HepG2 (cell line): ENCODE measurements around the gene CHCHD1. TPM values are rescaled to one million over a fixed set of nuclear protein-coding genes. Genes with fewer than 3 reads are reported as not detected.

ENCODE experiments used
- ATAC-seq: fragments of 200-7000 bp; cut with Tn5 transposase; 3 replicates; pipeline ENCODE4 v1.9.1; 2020; ENCODE audit warnings: mild to moderate bottlenecking, moderate library complexity
- BruUV-seq: library from RNA; stranded (reverse); fragments of 400-500 nt; replicated peaks from 2 replicates; lab custom pipeline; 2021; lab: Mats Ljungman, UMichigan
- CTCF ChIA-PET: fragments of 300-600 bp; formaldehyde crosslinking; extraction: SDS; loops from one replicate; lab custom pipeline; 2021; ENCODE audit warnings: low total read pairs, inconsistent platforms, low intra/inter-chr PET ratio; lab: Yijun Ruan, JAX
- POLR2A ChIA-PET: fragments of 350-600 bp; sonication (Branson Sonifier 250); formaldehyde crosslinking; loops from one replicate; lab custom pipeline; 2020; ENCODE audit warnings: antibody characterized with exemption, inconsistent platforms; lab: Yijun Ruan, JAX
- DNase-seq: peaks from one replicate; pipeline ENCODE4 v3.0.0-alpha.2; 2015; ENCODE audit warnings: low spot score
- FAIRE-seq: peaks from 3 replicates; lab custom pipeline; 2011; peaks lifted over from hg19 to GRCh38; lab: Jason Lieb, UNC
- H2AFZ ChIP-seq: one replicate; pipeline ENCODE4 v1.6.1; 2011; ENCODE audit warnings: low read length, inconsistent platforms
- H3K27ac ChIP-seq: fragments of 300-600 bp; 3 replicates; pipeline ENCODE4 v1.8.0; 2011; ENCODE audit warnings: mixed run types, mild to moderate bottlenecking, mixed read lengths, low read length, inconsistent platforms; ENCODE audit not compliant: insufficient read depth; ENCODE audit errors: extremely low read length
- H3K27me3 ChIP-seq, 2 experiments: fragments of 200-600 bp in 1 of 2; 2 replicates in 1 of 2; 3 replicates in 1 of 2; pipeline versions ENCODE4 v1.6.0 to v1.8.0; 2011; ENCODE audit warnings: low read length in 2 of 2, mild to moderate bottlenecking in 2 of 2, moderate library complexity in 2 of 2, inconsistent platforms in 1 of 2; ENCODE audit not compliant: insufficient read depth in 2 of 2, control insufficient read depth in 1 of 2
- H3K36me3 ChIP-seq, 2 experiments: fragments of 200-600 bp in 1 of 2; replicated peaks in 1 of 2; 2 replicates in 1 of 2; 3 replicates in 1 of 2; pipeline versions ENCODE4 v1.5.1 to v1.8.0; 2011; ENCODE audit warnings: low read length in 2 of 2, inconsistent platforms in 1 of 2; ENCODE audit not compliant: insufficient read depth in 2 of 2, control insufficient read depth in 1 of 2
- H3K4me1 ChIP-seq: 2 replicates; pipeline ENCODE4 v1.5.1; 2012; ENCODE audit warnings: low read length, inconsistent platforms; ENCODE audit not compliant: insufficient read depth
- H3K4me2 ChIP-seq: 2 replicates; pipeline ENCODE4 v1.6.0; 2011; ENCODE audit warnings: low read depth, low read length, inconsistent platforms
- H3K4me3 ChIP-seq, 3 experiments: fragments of 200-600 bp in 1 of 3; sonication (generic), shearing (Covaris generic) in 1 of 3; replicated peaks in 1 of 3; 2 replicates each; pipeline ENCODE4 v1.5.1; 2011 to 2016; ENCODE audit warnings: low read length in 3 of 3, inconsistent platforms in 2 of 3, low read depth in 2 of 3, mild to moderate bottlenecking in 2 of 3, control low read depth in 1 of 3, mixed read lengths in 1 of 3; ENCODE audit not compliant: insufficient read depth in 1 of 3
- H3K79me2 ChIP-seq: one replicate; pipeline ENCODE4 v1.6.1; 2011; ENCODE audit warnings: low read length, inconsistent platforms; ENCODE audit not compliant: insufficient read depth
- H3K9ac ChIP-seq: 2 replicates; pipeline ENCODE4 v1.6.0; 2011; ENCODE audit warnings: mild to moderate bottlenecking, low read depth, low read length, inconsistent platforms; ENCODE audit not compliant: insufficient read depth
- H3K9me3 ChIP-seq: 2 replicates; pipeline ENCODE4 v1.5.1; 2012; ENCODE audit warnings: mild to moderate bottlenecking, low read length
- H4K20me1 ChIP-seq: 2 replicates; pipeline ENCODE4 v1.6.0; 2011; ENCODE audit warnings: inconsistent platforms, mild to moderate bottlenecking, low read length, moderate library complexity; ENCODE audit not compliant: insufficient read depth
- AGO2 ChIP-seq: fragments of 200-400 bp; formaldehyde crosslinking; optimal IDR thresholded peaks from 2 replicates; pipeline ENCODE3; 2017; ENCODE audit warnings: mild to moderate bottlenecking, low read depth, low read length, moderate library complexity
- FLYWCH1 ChIP-seq: sonication (generic); formaldehyde crosslinking; IDR thresholded peaks from 2 replicates; pipeline ENCODE4 v1.8.1; 2023; ENCODE audit warnings: mild to moderate bottlenecking, missing genetic modification reagents
- NCOA5 ChIP-seq: sonication (generic); formaldehyde crosslinking; IDR thresholded peaks from 2 replicates; pipeline ENCODE4 v1.4.0; 2020; ENCODE audit warnings: missing genetic modification reagents
- NR2F2 ChIP-seq: IDR thresholded peaks from 2 replicates; pipeline ENCODE4 v1.6.1; 2012; ENCODE audit warnings: low read depth, inconsistent platforms, borderline replicate concordance
- PCBP1 ChIP-seq: fragments of 200-400 bp; formaldehyde crosslinking; IDR thresholded peaks from 2 replicates; pipeline ENCODE4 v1.6.1; 2017; ENCODE audit warnings: mild to moderate bottlenecking, low read depth, low read length, borderline replicate concordance
- ZNF17 ChIP-seq: sonication (generic); formaldehyde crosslinking; IDR thresholded peaks from 2 replicates; pipeline ENCODE4 v1.5.0; 2020; ENCODE audit warnings: mild to moderate bottlenecking, missing genetic modification reagents
- ZNF558 ChIP-seq: sonication (generic); formaldehyde crosslinking; IDR thresholded peaks from 2 replicates; pipeline ENCODE4 v1.9.0; 2022; ENCODE audit warnings: mild to moderate bottlenecking, missing genetic modification reagents, borderline replicate concordance
- ZNF564 ChIP-seq: sonication (generic); formaldehyde crosslinking; IDR thresholded peaks from 2 replicates; pipeline ENCODE4 v1.8.1; 2023; ENCODE audit warnings: mild to moderate bottlenecking, missing genetic modification reagents
- ZNF607 ChIP-seq: sonication (generic); formaldehyde crosslinking; IDR thresholded peaks from 2 replicates; pipeline ENCODE4 v1.5.1; 2020; ENCODE audit warnings: missing genetic modification reagents, mild to moderate bottlenecking, borderline replicate concordance
- ZNF768 ChIP-seq: sonication (generic); formaldehyde crosslinking; IDR thresholded peaks from 2 replicates; pipeline ENCODE4 v1.4.0; 2020; ENCODE audit warnings: missing genetic modification reagents
- ZNF777 ChIP-seq: sonication (generic); formaldehyde crosslinking; IDR thresholded peaks from 2 replicates; pipeline ENCODE4 v1.4.0; 2020; ENCODE audit warnings: missing genetic modification reagents
- ZNF883 ChIP-seq: sonication (generic); formaldehyde crosslinking; IDR thresholded peaks from 2 replicates; pipeline ENCODE4 v1.5.1; 2020; ENCODE audit warnings: mild to moderate bottlenecking, missing genetic modification reagents; ENCODE audit errors: not compliant biosample characterization
- WGBS: methylation state at CpG from one replicate; pipeline ENCODE4 v1.1.6; 2017; ENCODE audit warnings: low lambda C conversion rate; 5-methylcytosine and 5-hydroxymethylcytosine counted together
- in situ Hi-C: cut with HindIII; loops from 2 replicates; pipeline ENCODE4 v1.10.0; 2017; ENCODE audit warnings: low pct_unique_long_range_greater_than_20kb; ENCODE audit not compliant: extremely low pct_ligation_motif_present
- intact Hi-C: fragments of 100-400 bp; cut with micrococcal nuclease; formaldehyde crosslinking; loops from one replicate; pipeline ENCODE4 v1.10.0; 2022; ENCODE audit not compliant: unreplicated experiment
- polyA plus RNA-seq, 8 experiments: library from polyadenylated mRNA; depleted of rRNA in 3 of 8; stranded (reverse) in 7 of 8; unstranded in 1 of 8; fragments of >200 nt; fragmentation: Illumina TruSeq in 4 of 8; extraction: Trizol in 4 of 8; gene quantifications; 2 replicates each; pipeline versions ENCODE4 v1.2.1 to v1.2.3, GENCODE V29; 2011 to 2016; ENCODE audit warnings: low read depth in 4 of 8, missing spikeins in 1 of 8, mixed read lengths in 1 of 8; ENCODE audit not compliant: insufficient read depth in 1 of 8
- total RNA-seq, 5 experiments: library from RNA; depleted of rRNA; stranded (reverse); fragments of >200 nt; fragmentation: Illumina TruSeq; extraction: Trizol; gene quantifications; 2 replicates each; pipeline ENCODE4 v1.2.3, GENCODE V29; 2016; ENCODE audit warnings: low read depth in 1 of 5
- TF ChIP-seq, protein P1 (sequence below): sonication (generic); formaldehyde crosslinking; IDR thresholded peaks from 2 replicates; pipeline ENCODE4 v1.4.0; 2020; ENCODE audit warnings: missing genetic modification reagents

The CHCHD1 gene
- total and polyA plus RNA-seq, 2 of the 13 experiments (the other 11 are each of a cell fraction or from before 2014, with no cell fraction given), result 36.9 to 71.2 TPM

DNA sequence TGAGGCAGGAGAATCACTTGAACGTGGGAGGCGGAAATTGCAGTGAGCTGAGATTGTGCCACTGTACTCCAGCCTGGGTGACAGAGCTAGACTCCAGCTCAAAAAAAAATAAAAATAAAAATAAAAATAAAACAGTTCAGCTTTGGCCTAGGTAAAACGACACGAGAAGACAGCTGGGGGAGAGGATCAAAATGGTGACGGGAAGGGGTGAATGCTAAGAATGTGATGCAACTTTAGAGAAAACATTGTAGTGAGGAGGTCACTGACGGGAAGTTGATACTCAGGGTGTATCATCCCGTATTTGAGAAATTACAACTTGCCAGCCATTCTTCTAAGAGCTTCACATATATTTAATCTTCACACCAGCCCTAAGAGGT lies 28.5 kb downstream of the CHCHD1 start:
- Histone ChIP-seq H3K9ac (peak overlapping the region; percentile 80; the same call in 1 of the 2 replicates), H3K79me2 (peaks cover 3% of the 10 kb centered on the region), H3K9me3 (no peaks in the 10 kb centered on the region), H3K27ac (no peak overlapping the region), H3K4me3 (peak overlapping the region; percentile 78 to 94 (median 84)), H3K36me3 (peaks cover 12 to 37% of the 10 kb centered on the region in 2 experiments), H3K4me2 (peak overlapping the region; percentile 95), H4K20me1 (no peaks in the 10 kb centered on the region), H3K4me1 (peaks cover 21% of the 10 kb centered on the region), H3K27me3 (no peaks in the 10 kb centered on the region; a peak in 1 of 5 replicates), H2AFZ (no peak overlapping the region)
- ATAC-seq (no peak), DNase-seq (no peak), FAIRE-seq (peak; percentile 4)
- peak; percentile 1; the same call in 1 of the 2 replicates for TF ChIP-seq ZNF607
- no peak for TF ChIP-seq NR2F2
- WGBS, result 89% methylated on average over 7 of the region's 7 CpGs
- ChIA-PET CTCF (no interaction called here), POLR2A (interaction anchor here (1.1 to 3.3 kb wide), 5 partner anchors 14 to 38 kb away, joined by 3 to 23 read pairs (median 4); a partner anchor contains a TSS)
- BruUV-seq, result no TSS peak
- in situ Hi-C loops (no loop called here), intact Hi-C loops (no loop called here)

DNA sequence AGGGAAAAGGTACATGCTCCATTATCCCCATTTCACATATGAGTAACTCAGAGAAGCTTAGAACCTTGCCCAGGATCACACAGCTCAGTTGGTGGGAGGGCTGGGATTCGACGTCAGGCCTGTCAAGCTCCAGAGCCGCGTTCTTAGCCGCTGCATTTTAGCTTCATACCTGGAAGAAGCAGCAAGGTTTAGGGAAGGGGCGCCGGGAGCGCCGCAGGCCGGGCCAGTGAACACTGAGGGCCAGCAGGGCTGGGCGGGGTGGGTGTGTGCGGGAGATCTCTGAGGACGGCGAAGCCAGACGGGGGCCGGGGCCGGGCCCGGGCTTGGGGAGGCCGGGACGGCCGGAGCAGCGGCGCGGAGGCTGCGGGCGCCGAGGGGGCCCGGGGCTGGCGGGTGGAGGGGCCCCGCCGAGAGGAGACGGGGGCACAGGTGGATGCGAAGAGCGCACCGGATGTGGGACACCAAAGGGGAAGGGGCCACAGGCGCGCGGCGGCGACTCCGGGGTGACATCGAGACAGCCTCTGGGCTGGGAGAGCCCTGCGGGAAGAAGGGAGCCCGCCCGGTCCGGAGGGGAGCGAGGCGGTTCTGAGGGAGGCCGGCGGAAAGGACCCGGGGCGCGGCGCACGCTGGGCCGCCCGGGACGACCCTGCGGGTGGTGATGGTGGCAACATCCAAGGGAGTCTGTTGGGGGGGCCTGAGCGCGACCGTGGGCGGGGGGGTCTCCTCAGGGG lies 29.1 kb downstream of the CHCHD1 start:
- peaks cover 11 to 33% of the 10 kb centered on the region in 2 experiments for H3K36me3 ChIP-seq
- intact Hi-C loops (no loop called here), in situ Hi-C loops (no loop called here)
- H4K20me1 ChIP-seq, result no peaks in the 10 kb centered on the region
- H3K27ac ChIP-seq, result peak overlapping the region; percentile 72
- peaks cover 21% of the 10 kb centered on the region for H3K4me1 ChIP-seq
- H3K4me3 ChIP-seq, result peak overlapping the region; percentile 78 to 94 (median 84)
- POLR2A ChIA-PET, result interaction anchor here (1.1 to 3.3 kb wide), 3 partner anchors 26 to 38 kb away, joined by 3 to 23 read pairs (median 5); a partner anchor contains a TSS
- H3K9me3 ChIP-seq, result no peaks in the 10 kb centered on the region
- no peak overlapping the region for H2AFZ ChIP-seq
- WGBS, result 3% methylated on average over 17 of the region's 63 CpGs
- CTCF ChIA-PET, result no interaction called here
- TSS peak; percentile 40 for BruUV-seq
- H3K27me3 ChIP-seq, result no peaks in the 10 kb centered on the region; a peak in 1 of 5 replicates
- ATAC-seq (peak; percentile 49), FAIRE-seq (no peak), DNase-seq (no peak)
- peak overlapping the region; percentile 80 for H3K9ac ChIP-seq
- H3K79me2 ChIP-seq, result peaks cover 3% of the 10 kb centered on the region
- peak overlapping the region; percentile 95 for H3K4me2 ChIP-seq
- 0 out of 2 replicates have a peak, but pooled peaks have one; percentile 53 for TF ChIP-seq FLYWCH1 (CRISPR knock-in tag)
- 0 out of 2 replicates have a peak, but pooled peaks have one; percentile 18 for TF ChIP-seq PCBP1
- 0 out of 2 replicates have a peak, but pooled peaks have one; percentile 3 for TF ChIP-seq ZNF558 (CRISPR knock-in tag)
- no peak for TF ChIP-seq ZNF564 (CRISPR knock-in tag)
- peak; percentile 58; the same call in 1 of the 2 replicates for TF ChIP-seq ZNF777 (CRISPR knock-in tag)
- peak; percentile 22 for TF ChIP-seq AGO2
- TF ChIP-seq ZNF17 (CRISPR knock-in tag), result 0 out of 2 replicates have a peak, but pooled peaks have one; percentile 23
- no peak for TF ChIP-seq ZNF883 (CRISPR knock-in tag)
- no peak for TF ChIP-seq NCOA5 (CRISPR knock-in tag)
- TF ChIP-seq, protein P1, sequence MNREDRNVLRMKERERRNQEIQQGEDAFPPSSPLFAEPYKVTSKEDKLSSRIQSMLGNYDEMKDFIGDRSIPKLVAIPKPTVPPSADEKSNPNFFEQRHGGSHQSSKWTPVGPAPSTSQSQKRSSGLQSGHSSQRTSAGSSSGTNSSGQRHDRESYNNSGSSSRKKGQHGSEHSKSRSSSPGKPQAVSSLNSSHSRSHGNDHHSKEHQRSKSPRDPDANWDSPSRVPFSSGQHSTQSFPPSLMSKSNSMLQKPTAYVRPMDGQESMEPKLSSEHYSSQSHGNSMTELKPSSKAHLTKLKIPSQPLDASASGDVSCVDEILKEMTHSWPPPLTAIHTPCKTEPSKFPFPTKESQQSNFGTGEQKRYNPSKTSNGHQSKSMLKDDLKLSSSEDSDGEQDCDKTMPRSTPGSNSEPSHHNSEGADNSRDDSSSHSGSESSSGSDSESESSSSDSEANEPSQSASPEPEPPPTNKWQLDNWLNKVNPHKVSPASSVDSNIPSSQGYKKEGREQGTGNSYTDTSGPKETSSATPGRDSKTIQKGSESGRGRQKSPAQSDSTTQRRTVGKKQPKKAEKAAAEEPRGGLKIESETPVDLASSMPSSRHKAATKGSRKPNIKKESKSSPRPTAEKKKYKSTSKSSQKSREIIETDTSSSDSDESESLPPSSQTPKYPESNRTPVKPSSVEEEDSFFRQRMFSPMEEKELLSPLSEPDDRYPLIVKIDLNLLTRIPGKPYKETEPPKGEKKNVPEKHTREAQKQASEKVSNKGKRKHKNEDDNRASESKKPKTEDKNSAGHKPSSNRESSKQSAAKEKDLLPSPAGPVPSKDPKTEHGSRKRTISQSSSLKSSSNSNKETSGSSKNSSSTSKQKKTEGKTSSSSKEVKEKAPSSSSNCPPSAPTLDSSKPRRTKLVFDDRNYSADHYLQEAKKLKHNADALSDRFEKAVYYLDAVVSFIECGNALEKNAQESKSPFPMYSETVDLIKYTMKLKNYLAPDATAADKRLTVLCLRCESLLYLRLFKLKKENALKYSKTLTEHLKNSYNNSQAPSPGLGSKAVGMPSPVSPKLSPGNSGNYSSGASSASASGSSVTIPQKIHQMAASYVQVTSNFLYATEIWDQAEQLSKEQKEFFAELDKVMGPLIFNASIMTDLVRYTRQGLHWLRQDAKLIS (CRISPR knock-in tag), result no peak
- TF ChIP-seq ZNF768 (CRISPR knock-in tag), result peak; percentile 95
